HCT116 (cell line): Measurements from ENCODE around the gene HERC3. TPM values are rescaled to one million over a fixed set of nuclear protein-coding genes. Genes with fewer than 3 reads are reported as not detected.

Source experiments
- ATAC-seq: fragments of 200-7000 bp; cut with Tn5 transposase; 2 replicates; pipeline ENCODE4 v1.9.1; 2020; ENCODE audit warnings: mild to moderate bottlenecking, moderate library complexity
- BruUV-seq: library from RNA; stranded (reverse); fragments of 400-500 nt; replicated peaks from 2 replicates; lab custom pipeline; 2021; lab: Mats Ljungman, UMichigan
- CTCF ChIA-PET: fragments of 300-600 bp; sonication (Branson Sonifier 250); formaldehyde crosslinking; loops from one replicate; lab custom pipeline; 2021; ENCODE audit warnings: antibody characterized with exemption; lab: Charles Lee
- POLR2A ChIA-PET: fragments of 300-600, 350-600 bp; sonication (Branson Sonifier 250); formaldehyde crosslinking; loops from one replicate; lab custom pipeline; 2021; ENCODE audit warnings: antibody characterized with exemption; lab: Charles Lee
- RAD21 ChIA-PET, 2 experiments: fragments of 300-600 bp; sonication (Branson Sonifier 250); formaldehyde crosslinking; loops; one replicate each; lab custom pipeline; 2023; ENCODE audit warnings: low total read pairs in 2 of 2; ENCODE audit not compliant: uncharacterized antibody in 2 of 2, unreplicated experiment in 2 of 2, low non-redundant PET in 1 of 2; lab: Charles Lee
- DNase-seq: peaks from one replicate; pipeline ENCODE4 v3.0.0-alpha.2; 2010; ENCODE audit warnings: low read depth, low spot score
- H2AFZ ChIP-seq: fragments of 200-600 bp; shearing (Covaris generic), sonication (generic); 2 replicates; pipeline ENCODE4 v1.6.1; 2017; ENCODE audit warnings: low read depth, mixed run types, mixed read lengths, antibody characterized with exemption, low read length; ENCODE audit not compliant: poor library complexity, severe bottlenecking
- H3K27ac ChIP-seq: 2 replicates; pipeline ENCODE4 v1.5.1; 2012; ENCODE audit warnings: low read depth, low read length
- H3K27me3 ChIP-seq: fragments of 200-600 bp; sonication (generic); 2 replicates; pipeline ENCODE4 v1.6.1; 2016; ENCODE audit warnings: mixed run types, low read length, mixed read lengths; ENCODE audit not compliant: insufficient read depth
- H3K36me3 ChIP-seq, 2 experiments: fragments of 200-500 bp in 1 of 2; fragments of 200-600 bp in 1 of 2; sonication (Bioruptor generic) in 1 of 2; sonication (generic) in 1 of 2; 2 replicates each; pipeline versions ENCODE4 v1.5.1 to v1.6.1; 2014 to 2016; ENCODE audit warnings: low read length in 2 of 2, inconsistent platforms in 1 of 2, mixed read lengths in 1 of 2, mixed run types in 1 of 2; ENCODE audit not compliant: insufficient read depth in 2 of 2, control insufficient read depth in 1 of 2
- H3K4me1 ChIP-seq, 2 experiments: fragments of 200-600 bp in 1 of 2; sonication (generic) in 1 of 2; 2 replicates each; pipeline versions ENCODE4 v1.5.1 to v1.6.1; 2012 to 2017; ENCODE audit warnings: low read length in 2 of 2, inconsistent platforms in 1 of 2, mild to moderate bottlenecking in 1 of 2, mixed read lengths in 1 of 2, mixed run types in 1 of 2, moderate library complexity in 1 of 2; ENCODE audit not compliant: insufficient read depth in 2 of 2, control insufficient read depth in 1 of 2
- H3K4me2 ChIP-seq: fragments of 200-600 bp; sonication (generic); 2 replicates; pipeline ENCODE4 v1.6.1; 2017; ENCODE audit warnings: mixed run types, low read length, mixed read lengths
- H3K4me3 ChIP-seq, 2 experiments: fragments of 200-600 bp in 1 of 2; sonication (generic) in 1 of 2; replicated peaks in 1 of 2; 2 replicates each; pipeline ENCODE4 v1.5.1; 2011 to 2016; ENCODE audit warnings: low read length in 2 of 2, control low read depth in 1 of 2, low read depth in 1 of 2, mild to moderate bottlenecking in 1 of 2, mixed read lengths in 1 of 2, mixed run types in 1 of 2
- H3K79me2 ChIP-seq: fragments of 200-600 bp; sonication (generic); 2 replicates; pipeline ENCODE4 v1.6.1; 2017; ENCODE audit warnings: mild to moderate bottlenecking, mixed run types, low read length, moderate library complexity, mixed read lengths; ENCODE audit not compliant: insufficient read depth
- H3K9ac ChIP-seq: fragments of 200-600 bp; sonication (generic); 2 replicates; pipeline ENCODE4 v1.6.1; 2016; ENCODE audit warnings: low read length, mixed read lengths
- H3K9me2 ChIP-seq: fragments of 200-600 bp; sonication (generic), shearing (Covaris generic); 2 replicates; pipeline ENCODE4 v1.6.1; 2017; ENCODE audit warnings: mixed run types, mild to moderate bottlenecking, moderate library complexity; ENCODE audit not compliant: insufficient read depth
- H3K9me3 ChIP-seq, 2 experiments: fragments of 200-500 bp in 1 of 2; fragments of 200-600 bp in 1 of 2; sonication (Bioruptor generic) in 1 of 2; sonication (generic) in 1 of 2; 2 replicates each; pipeline ENCODE4 v1.6.1; 2014 to 2017; ENCODE audit warnings: low read length in 2 of 2, mixed read lengths in 2 of 2, inconsistent platforms in 1 of 2, low read depth in 1 of 2, mild to moderate bottlenecking in 1 of 2, mixed run types in 1 of 2, moderate library complexity in 1 of 2; ENCODE audit not compliant: control insufficient read depth in 1 of 2, insufficient read depth in 1 of 2
- H4K20me1 ChIP-seq: fragments of 200-600 bp; sonication (generic), shearing (Covaris generic); 2 replicates; pipeline ENCODE4 v1.6.1; 2017; ENCODE audit warnings: mixed run types, mild to moderate bottlenecking, moderate library complexity; ENCODE audit not compliant: insufficient read depth
- CBX3 ChIP-seq: IDR thresholded peaks from 2 replicates; pipeline ENCODE4 v1.6.1; 2012; ENCODE audit warnings: low read depth
- CTCF ChIP-seq, 3 experiments: fragments of 200-600 bp in 1 of 3; sonication (generic) in 1 of 3; IDR thresholded peaks in 2 of 3; conservative IDR thresholded peaks in 1 of 3; 2 replicates each; pipeline ENCODE4 v1.5.1; 2012 to 2017; ENCODE audit warnings: low read depth in 2 of 3, low read length in 2 of 3, antibody characterized with exemption in 1 of 3, borderline replicate concordance in 1 of 3, control low read depth in 1 of 3, mild to moderate bottlenecking in 1 of 3, mixed read lengths in 1 of 3, mixed run types in 1 of 3, moderate library complexity in 1 of 3; ENCODE audit not compliant: insufficient read depth in 1 of 3
- ELF1 ChIP-seq: IDR thresholded peaks from 2 replicates; pipeline ENCODE4 v1.6.1; 2012; ENCODE audit warnings: low read depth, borderline replicate concordance
- EZH2 ChIP-seq: fragments of 200-600 bp; sonication (generic); IDR thresholded peaks from 2 replicates; pipeline ENCODE4 v1.6.1; 2017; ENCODE audit warnings: antibody characterized with exemption, mixed run types
- EZH2phosphoT487 ChIP-seq: fragments of 200-600 bp; IDR thresholded peaks from 2 replicates; pipeline ENCODE4 v1.6.1; 2018; ENCODE audit warnings: antibody characterized with exemption, borderline replicate concordance
- MAX ChIP-seq: IDR thresholded peaks from 2 replicates; pipeline ENCODE4 v1.6.1; 2012
- POLR2A ChIP-seq: IDR thresholded peaks from 2 replicates; pipeline ENCODE4 v1.7.0; 2011; ENCODE audit warnings: borderline replicate concordance; ENCODE audit not compliant: insufficient read depth, insufficient read length; ENCODE audit errors: extremely low read depth
- POLR2AphosphoS5 ChIP-seq: IDR thresholded peaks from 2 replicates; pipeline ENCODE4 v1.6.1; 2011; ENCODE audit warnings: mild to moderate bottlenecking, low read depth, low read length, moderate library complexity
- RAD21 ChIP-seq: IDR thresholded peaks from 2 replicates; pipeline ENCODE4 v1.6.1; 2012; ENCODE audit warnings: low read depth, mild to moderate bottlenecking
- SIN3A ChIP-seq: IDR thresholded peaks from 2 replicates; pipeline ENCODE4 v1.6.1; 2012; ENCODE audit warnings: low read depth
- TCF7L2 ChIP-seq: IDR thresholded peaks from 2 replicates; pipeline ENCODE4 v1.7.0; 2011; ENCODE audit warnings: borderline replicate concordance, inconsistent platforms; ENCODE audit not compliant: insufficient read depth, insufficient read length; ENCODE audit errors: extremely low read depth
- YY1 ChIP-seq: IDR thresholded peaks from 2 replicates; pipeline ENCODE4 v1.6.1; 2011; ENCODE audit warnings: low read length, low read depth, moderate library complexity, mild to moderate bottlenecking; ENCODE audit not compliant: insufficient replicate concordance; ENCODE audit errors: extremely low read depth
- ZBTB33 ChIP-seq: IDR thresholded peaks from 2 replicates; pipeline ENCODE4 v1.6.1; 2011; ENCODE audit warnings: mild to moderate bottlenecking, low read length, moderate library complexity; ENCODE audit not compliant: insufficient replicate concordance; ENCODE audit errors: extremely low read depth
- ZNF274 ChIP-seq: fragments of 200-500 bp; sonication (Bioruptor generic); IDR thresholded peaks from 2 replicates; pipeline ENCODE4 v1.6.1; 2014; ENCODE audit warnings: mild to moderate bottlenecking, low read depth, low read length, inconsistent platforms
- intact Hi-C: fragments of 100-400 bp; cut with micrococcal nuclease; formaldehyde crosslinking; loops from 2 replicates; pipeline ENCODE4 v1.10.0; 2022
- total RNA-seq: library from RNA; stranded (reverse); gene quantifications from one replicate; pipeline ENCODE4 v1.2.1, GENCODE V29; 2021; ENCODE audit not compliant: unreplicated experiment

HERC3 gene
- total RNA-seq, 1 experiment from 2014 or later = 10.8 TPM

GRCh38 chr4:88628746-88629145 lies 36.5 kb downstream of the HERC3 start:
- H3K4me3 ChIP-seq = no peak overlapping the region
- H3K4me1 ChIP-seq = no peaks in the 10 kb centered on the region; a peak in 1 of 4 replicates
- no peaks in the 10 kb centered on the region for H3K9me3 ChIP-seq
- no peak overlapping the region for H3K4me2 ChIP-seq
- no peak overlapping the region for H3K27ac ChIP-seq
- CTCF ChIA-PET = no interaction called here
- H3K9me2 ChIP-seq = no peaks in the 10 kb centered on the region
- TF ChIP-seq YY1 (no peak), MAX (no peak), POLR2A (no peak), CBX3 (no peak), RAD21 (no peak), EZH2 (no peak), CTCF (IDR thresholded peaks at IDR 0.05 in 2 of 3, conservative IDR thresholded peaks at IDR 0.05 in 1 of 3; ENCODE audit: borderline replicate concordance in 1 of 3, insufficient read depth in 1 of 3, low read depth in 2 of 3, low read length in 2 of 3) (no peak), ZNF274 (no peak), TCF7L2 (no peak), ELF1 (no peak), ZBTB33 (no peak), EZH2phosphoT487 (no peak), POLR2AphosphoS5 (no peak), SIN3A (no peak)
- TF ChIP-seq, all 23 proteins: peak for 0
- POLR2A ChIA-PET = no interaction called here
- DNase-seq = no peak
- ATAC-seq = no peak
- Histone ChIP-seq H3K36me3 (no peaks in the 10 kb centered on the region), H3K9ac (no peak overlapping the region), H2AFZ (no peak overlapping the region), H4K20me1 (no peaks in the 10 kb centered on the region), H3K79me2 (no peaks in the 10 kb centered on the region), H3K27me3 (no peaks in the 10 kb centered on the region)
- no TSS peak for BruUV-seq
- RAD21 ChIA-PET = no interaction called here
- intact Hi-C loops = no loop called here
